Raji (cell line): ENCODE results near the gene TIMM13.

Experiments
- POLR2A ChIP-seq: IDR thresholded peaks from 2 replicates; pipeline ENCODE4 v1.6.1; 2011; ENCODE audit warnings: low read depth, low read length, control low read depth; ENCODE audit not compliant: insufficient read depth

The TIMM13 gene

GRCh38 chr19:2382530-2383222 lies 44.7 kb downstream of the TIMM13 start:
- TF ChIP-seq POLR2A: no peak

- TF ChIP-seq POLR2A: no peak
Observed at GRCh38 chr19:2381148-2381820, 46.1 kb downstream of the TIMM13 start.

- TF ChIP-seq POLR2A: no peak
Observed at GRCh38 chr19:2380567-2380966, 46.8 kb downstream of the TIMM13 start.

GRCh38 chr19:2376784-2377519 lies 50.4 kb downstream of the TIMM13 start:
- TF ChIP-seq POLR2A: no peak
